NCI-H510A treated with DMSO at 0.1 percent for 48 hours (cell line): ENCODE measurements around the gene SLC25A34.

ENCODE experiments used
- DNase-seq: peaks from one replicate; lab custom pipeline; 2025; lab: John Stamatoyannopoulos, UW

The SLC25A34 gene

DNA sequence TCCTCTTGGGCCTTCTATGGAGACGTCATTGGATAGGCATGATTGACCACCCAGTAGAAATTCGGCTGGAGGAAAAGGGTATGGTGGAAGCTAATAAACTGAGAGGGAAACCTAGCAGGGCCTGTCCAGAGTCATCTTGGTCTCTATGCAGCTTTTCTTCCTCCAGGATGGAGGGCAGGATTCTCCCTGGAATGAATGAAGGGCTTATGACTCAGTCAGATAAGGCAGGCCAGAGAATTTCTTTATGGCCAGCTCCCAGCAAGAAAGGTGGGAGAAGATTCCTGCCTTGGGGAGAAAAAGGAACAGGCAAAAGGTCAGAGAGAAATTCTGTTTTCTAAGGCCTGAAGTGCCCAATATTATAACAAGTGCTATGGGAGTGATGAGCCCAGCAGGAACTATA, 39.6 kb downstream of the SLC25A34 start:
- DNase-seq, result no peak

DNA sequence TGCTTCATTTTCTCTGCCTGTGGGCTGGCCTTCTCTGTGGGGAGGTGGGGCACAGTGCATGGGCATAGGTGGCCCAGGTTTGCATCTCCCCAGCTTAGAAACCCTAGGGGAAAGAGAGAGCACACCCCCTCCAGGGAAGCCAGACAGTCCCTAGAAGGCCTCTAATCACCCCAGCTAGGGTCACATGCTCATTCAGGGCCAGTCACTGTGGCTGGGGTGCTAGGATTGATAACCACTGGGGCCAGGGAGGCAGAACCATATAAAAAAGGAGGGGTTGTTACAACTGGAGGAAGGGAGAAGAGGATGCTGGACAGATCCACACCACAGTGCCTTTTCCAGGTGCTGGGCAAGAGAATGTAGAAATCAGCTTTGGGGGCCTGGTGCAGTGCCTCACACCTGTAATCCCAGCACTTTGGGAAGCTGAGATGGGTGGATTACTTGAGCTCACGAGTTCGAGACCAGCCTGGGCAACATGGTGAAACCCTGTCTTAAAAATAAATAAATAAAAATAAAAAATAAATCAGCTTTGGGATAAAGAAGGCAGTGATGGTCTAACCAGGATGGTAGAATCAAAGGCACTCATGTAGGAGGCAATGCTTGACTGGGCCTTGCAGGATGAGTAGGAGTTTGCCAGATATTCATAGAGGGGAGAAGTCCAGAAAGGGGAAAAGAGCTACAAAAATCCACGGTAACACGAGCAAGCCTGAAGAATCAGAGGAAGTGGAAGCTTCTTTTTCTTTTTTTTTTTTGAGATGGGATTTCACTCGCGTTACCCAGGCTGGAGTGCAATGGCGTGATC, 42.0 kb downstream of the SLC25A34 start:
- DNase-seq, result no peak

GRCh38 chr1:15785683-15786082, 49.6 kb downstream of the SLC25A34 start:
- no peak for DNase-seq

- DNase-seq, result no peak
Observed at GRCh38 chr1:15786581-15786980, 50.5 kb downstream of the SLC25A34 start.

DNA sequence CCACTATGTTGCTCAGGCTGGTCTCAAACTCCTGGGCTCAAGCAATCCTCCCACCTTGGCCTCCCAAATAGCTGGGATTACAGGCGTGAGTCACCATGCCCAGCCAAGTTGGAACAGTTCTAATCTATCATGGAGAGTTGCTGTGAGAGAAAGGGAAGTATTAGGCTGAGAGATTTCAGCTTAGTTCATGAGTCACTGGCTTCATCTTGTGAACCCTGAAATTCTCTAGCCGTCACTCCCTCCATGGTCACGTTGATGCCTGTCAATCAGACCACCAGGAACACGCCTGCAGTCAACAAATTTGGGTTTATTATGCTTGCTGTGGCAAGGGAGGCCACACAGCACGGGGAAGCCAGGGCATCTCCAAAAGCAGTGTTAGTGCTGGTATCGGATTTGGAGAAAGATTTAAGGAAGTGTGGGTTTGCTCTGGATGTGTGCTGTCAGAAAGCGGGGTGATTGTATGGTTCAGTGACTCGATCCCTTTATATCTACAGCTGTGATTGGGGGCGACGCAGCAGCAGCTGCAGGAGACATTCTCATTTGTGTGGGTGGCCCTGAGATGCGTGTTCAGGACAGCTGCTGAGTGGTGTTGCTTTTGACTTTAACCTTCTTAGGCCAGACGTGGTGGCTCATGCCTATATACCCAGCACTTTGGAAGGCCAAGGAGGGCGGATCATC, 52.7 kb downstream of the SLC25A34 start:
- DNase-seq, result no peak
